Calu3 (cell line): ENCODE results near the gene PBX3. TPM values are rescaled to one million over a fixed set of nuclear protein-coding genes. Genes with fewer than 3 reads are reported as not detected.
A peak's percentile ranks its signal among the peaks of the same experiment; 100 is the strongest.

Source experiments
- BruUV-seq: library from RNA; stranded (reverse); fragments of 400-500 nt; replicated peaks from 2 replicates; lab custom pipeline; 2021; lab: Mats Ljungman, UMichigan
- CTCF ChIA-PET: fragments of 300-600 bp; sonication (Branson Sonifier 250); formaldehyde crosslinking; loops from one replicate; lab custom pipeline; 2022; ENCODE audit warnings: antibody characterized with exemption; lab: Charles Lee
- DNase-seq: peaks from one replicate; pipeline ENCODE4 v3.0.0; 2022
- H3K27ac Mint-ChIP-seq: one replicate; pipeline ENCODE4 v1.8.0; 2022; ENCODE audit warnings: mixed read lengths; ENCODE audit not compliant: unreplicated experiment
- H3K27me3 Mint-ChIP-seq: one replicate; pipeline ENCODE4 v1.8.0; 2022; ENCODE audit warnings: mixed read lengths; ENCODE audit not compliant: unreplicated experiment
- H3K36me3 Mint-ChIP-seq: one replicate; pipeline ENCODE4 v1.8.0; 2022; ENCODE audit warnings: mild to moderate bottlenecking, moderate library complexity, mixed read lengths; ENCODE audit not compliant: insufficient read depth, unreplicated experiment
- H3K4me1 Mint-ChIP-seq: one replicate; pipeline ENCODE4 v1.8.0; 2022; ENCODE audit warnings: mild to moderate bottlenecking, low read depth, mixed read lengths; ENCODE audit not compliant: unreplicated experiment
- H3K4me3 Mint-ChIP-seq: one replicate; pipeline ENCODE4 v1.8.0; 2022; ENCODE audit warnings: mild to moderate bottlenecking, low read depth, moderate library complexity, mixed read lengths; ENCODE audit not compliant: unreplicated experiment
- H3K9me3 Mint-ChIP-seq: one replicate; pipeline ENCODE4 v1.8.0; 2022; ENCODE audit warnings: low read depth, mixed read lengths; ENCODE audit not compliant: unreplicated experiment
- CTCF ChIP-seq: fragments of 200-600 bp; IDR thresholded peaks from one replicate; pipeline ENCODE4 v1.8.0; 2022; ENCODE audit warnings: antibody characterized with exemption; ENCODE audit not compliant: unreplicated experiment
- intact Hi-C: fragments of 100-400 bp; cut with micrococcal nuclease; formaldehyde crosslinking; loops from one replicate; pipeline ENCODE4 v1.10.0; 2022; ENCODE audit not compliant: unreplicated experiment
- total RNA-seq: library from RNA; stranded (reverse); gene quantifications from 2 replicates; pipeline ENCODE4 v1.2.3, GENCODE V29; 2022

The PBX3 gene
- total RNA-seq, 1 experiment from 2014 or later = 8.0 TPM

- TF ChIP-seq CTCF = no peak
- no peaks in the 10 kb centered on the region for H3K27me3 Mint-ChIP-seq
- no peaks in the 10 kb centered on the region for H3K9me3 Mint-ChIP-seq
- intact Hi-C loops = no loop called here
- no TSS peak for BruUV-seq
- H3K36me3 Mint-ChIP-seq = no peaks in the 10 kb centered on the region
- DNase-seq = no peak
- peaks cover 8% of the 10 kb centered on the region for H3K4me1 Mint-ChIP-seq
- CTCF ChIA-PET = no interaction called here
- H3K27ac Mint-ChIP-seq = no peak overlapping the region
- no peak overlapping the region for H3K4me3 Mint-ChIP-seq
Measured at GRCh38 chr9:125847735-125848134, 100.6 kb downstream of the PBX3 start.

GRCh38 chr9:125850106-125850632 is 103.0 kb downstream of the PBX3 start:
- no peaks in the 10 kb centered on the region for H3K27me3 Mint-ChIP-seq
- intact Hi-C loops = no loop called here
- H3K9me3 Mint-ChIP-seq = no peaks in the 10 kb centered on the region
- no peak for DNase-seq
- H3K27ac Mint-ChIP-seq = no peak overlapping the region
- no TSS peak for BruUV-seq
- no peak overlapping the region for H3K4me3 Mint-ChIP-seq
- H3K4me1 Mint-ChIP-seq = peaks cover 8% of the 10 kb centered on the region
- TF ChIP-seq CTCF = no peak
- CTCF ChIA-PET = no interaction called here
- no peaks in the 10 kb centered on the region for H3K36me3 Mint-ChIP-seq

- no peak for TF ChIP-seq CTCF
Measured at GRCh38 chr9:125850763-125851162, 103.6 kb downstream of the PBX3 start.

GRCh38 chr9:125851979-125852378 is 104.8 kb downstream of the PBX3 start:
- no TSS peak for BruUV-seq
- H3K27ac Mint-ChIP-seq = no peak overlapping the region
- no peak for TF ChIP-seq CTCF
- DNase-seq = no peak
- peaks cover 8% of the 10 kb centered on the region for H3K4me1 Mint-ChIP-seq
- CTCF ChIA-PET = interaction anchor here (0.5 kb wide), 1 partner anchor 31 kb away, joined by 3 read pairs; no protein-coding TSS in a partner anchor
- H3K27me3 Mint-ChIP-seq = no peaks in the 10 kb centered on the region
- H3K9me3 Mint-ChIP-seq = no peaks in the 10 kb centered on the region
- H3K36me3 Mint-ChIP-seq = no peaks in the 10 kb centered on the region
- H3K4me3 Mint-ChIP-seq = no peak overlapping the region
- intact Hi-C loops = no loop called here

More at GRCh38 chr9:125850763-125851162, 103.6 kb downstream of the PBX3 start:
- BruUV-seq = no TSS peak
- H3K27me3 Mint-ChIP-seq = no peaks in the 10 kb centered on the region
- H3K36me3 Mint-ChIP-seq = no peaks in the 10 kb centered on the region
- CTCF ChIA-PET = no interaction called here
- no peak overlapping the region for H3K27ac Mint-ChIP-seq
- DNase-seq = peak; percentile 3
- H3K4me1 Mint-ChIP-seq = peaks cover 8% of the 10 kb centered on the region
- H3K4me3 Mint-ChIP-seq = no peak overlapping the region
- intact Hi-C loops = no loop called here
- no peaks in the 10 kb centered on the region for H3K9me3 Mint-ChIP-seq
